Chondrocyte (in vitro differentiated cells): ENCODE measurements around the gene PRICKLE3. TPM values are rescaled to one million over a fixed set of nuclear protein-coding genes. Genes with fewer than 3 reads are reported as not detected.

Source experiments
- DNase-seq: peaks from one replicate; pipeline ENCODE4 v3.0.0; 2021; ENCODE audit warnings: mixed read lengths, low spot score
- H3K27ac Mint-ChIP-seq: one replicate; pipeline ENCODE4 v1.8.0; 2021; ENCODE audit warnings: mild to moderate bottlenecking, moderate library complexity, mixed read lengths; ENCODE audit not compliant: unreplicated experiment
- H3K27me3 Mint-ChIP-seq: 2 replicates; pipeline ENCODE4 v1.8.0; 2021; ENCODE audit warnings: low read depth, mixed read lengths
- H3K36me3 Mint-ChIP-seq: 2 replicates; pipeline ENCODE4 v1.8.0; 2021; ENCODE audit warnings: low read depth, mixed read lengths
- H3K4me1 Mint-ChIP-seq: 2 replicates; pipeline ENCODE4 v1.8.0; 2021; ENCODE audit warnings: low read depth, mild to moderate bottlenecking, mixed read lengths
- H3K4me3 Mint-ChIP-seq: one replicate; pipeline ENCODE4 v1.8.0; 2021; ENCODE audit warnings: mild to moderate bottlenecking, moderate library complexity, mixed read lengths; ENCODE audit not compliant: unreplicated experiment
- H3K9me3 Mint-ChIP-seq: 2 replicates; pipeline ENCODE4 v1.8.0; 2021; ENCODE audit warnings: low read depth, mixed read lengths
- CTCF ChIP-seq: fragments of 200-600 bp; sonication (generic); IDR thresholded peaks from 2 replicates; pipeline ENCODE4 v1.5.0; 2021; ENCODE audit warnings: antibody characterized with exemption, mild to moderate bottlenecking, moderate library complexity
- total RNA-seq: library from RNA; stranded (reverse); gene quantifications from 3 replicates; pipeline ENCODE4 v1.2.1, GENCODE V29; 2021

The PRICKLE3 gene
- total RNA-seq, 1 donor from 2014 or later = 7.5 TPM

GRCh38 chrX:49188468-49189076 lies 2.4 kb upstream of the PRICKLE3 start:
- H3K4me1 Mint-ChIP-seq = peaks cover 31% of the 10 kb centered on the region
- no peak overlapping the region for H3K4me3 Mint-ChIP-seq
- H3K36me3 Mint-ChIP-seq = no peaks in the 10 kb centered on the region
- peak overlapping the region; percentile 63 for H3K27ac Mint-ChIP-seq
- no peak for TF ChIP-seq CTCF
- no peaks in the 10 kb centered on the region for H3K27me3 Mint-ChIP-seq
- peaks cover 4% of the 10 kb centered on the region for H3K9me3 Mint-ChIP-seq
- no peak for DNase-seq

GRCh38 chrX:49187526-49187925 lies 1.4 kb upstream of the PRICKLE3 start:
- H3K27me3 Mint-ChIP-seq = no peaks in the 10 kb centered on the region
- H3K27ac Mint-ChIP-seq = no peak overlapping the region
- no peak for DNase-seq
- peaks cover 31% of the 10 kb centered on the region for H3K4me1 Mint-ChIP-seq
- peaks cover 4% of the 10 kb centered on the region for H3K9me3 Mint-ChIP-seq
- no peaks in the 10 kb centered on the region for H3K36me3 Mint-ChIP-seq
- TF ChIP-seq CTCF = no peak
- no peak overlapping the region for H3K4me3 Mint-ChIP-seq

GRCh38 chrX:49187028-49187394 lies 838 bp upstream of the PRICKLE3 start:
- Mint-ChIP-seq H3K9me3 (peaks cover 4% of the 10 kb centered on the region), H3K27me3 (no peaks in the 10 kb centered on the region), H3K36me3 (peaks cover 3% of the 10 kb centered on the region), H3K27ac (no peak overlapping the region), H3K4me3 (no peak overlapping the region), H3K4me1 (peaks cover 31% of the 10 kb centered on the region)
- TF ChIP-seq CTCF = no peak
- no peak for DNase-seq

- H3K4me3 Mint-ChIP-seq = peak overlapping the region; percentile 66
- H3K27ac Mint-ChIP-seq = peak overlapping the region; percentile 70
- DNase-seq = peak; percentile 43
- peaks cover 4% of the 10 kb centered on the region for H3K36me3 Mint-ChIP-seq
- TF ChIP-seq CTCF = no peak
- no peaks in the 10 kb centered on the region for H3K27me3 Mint-ChIP-seq
- H3K4me1 Mint-ChIP-seq = peaks cover 19% of the 10 kb centered on the region
- peaks cover under 1% of the 10 kb centered on the region for H3K9me3 Mint-ChIP-seq
Measured at GRCh38 chrX:49184294-49185281, 1.6 kb downstream of the PRICKLE3 start.

GRCh38 chrX:49183701-49184281 lies 2.4 kb downstream of the PRICKLE3 start:
- Mint-ChIP-seq H3K4me3 (peak overlapping the region; percentile 66), H3K36me3 (peaks cover 6% of the 10 kb centered on the region), H3K9me3 (peaks cover 3% of the 10 kb centered on the region)

More at GRCh38 chrX:49183701-49184281, 2.4 kb downstream of the PRICKLE3 start:
- Mint-ChIP-seq H3K27me3 (no peaks in the 10 kb centered on the region), H3K4me1 (peaks cover 15% of the 10 kb centered on the region), H3K27ac (peak overlapping the region; percentile 49)
- DNase-seq = peak; percentile 86
- no peak for TF ChIP-seq CTCF
